Measurements from ENCODE around the gene HOXA13.
A peak's percentile ranks its signal among the peaks of the same experiment; 100 is the strongest.

The HOXA13 gene

GRCh38 chr7:27161721-27162560 lies 38.0 kb downstream of the HOXA13 start:
- H3K27ac ChIP-seq: peak overlapping the region; percentile 93
- DNase-seq (ENCODE audit: low read depth, low spot score): no peak

GRCh38 chr7:27161214-27161720 lies 38.6 kb downstream of the HOXA13 start:
- DNase-seq (ENCODE audit: low read depth, low spot score): no peak
- peak overlapping the region; percentile 93 for H3K27ac ChIP-seq

GRCh38 chr7:27160546-27161213 lies 39.2 kb downstream of the HOXA13 start:
- peak overlapping the region; percentile 93 for H3K27ac ChIP-seq
- no peak for DNase-seq (ENCODE audit: low read depth, low spot score)

GRCh38 chr7:27160145-27160545 lies 39.7 kb downstream of the HOXA13 start:
- peak overlapping the region; percentile 93 for H3K27ac ChIP-seq
- no peak for DNase-seq (ENCODE audit: low read depth, low spot score)

- H3K27ac ChIP-seq: peak overlapping the region; percentile 93
- no peak for DNase-seq (ENCODE audit: low read depth, low spot score)
Measured at GRCh38 chr7:27159266-27160144, 40.4 kb downstream of the HOXA13 start.

- no peak for DNase-seq (ENCODE audit: low read depth, low spot score)
- peak overlapping the region; percentile 93 for H3K27ac ChIP-seq
Measured at GRCh38 chr7:27158436-27159265, 41.2 kb downstream of the HOXA13 start.

- peak overlapping the region; percentile 93 for H3K27ac ChIP-seq
- no peak for DNase-seq (ENCODE audit: low read depth, low spot score)
Measured at GRCh38 chr7:27157702-27158431, 42.0 kb downstream of the HOXA13 start.

- no peak for DNase-seq (ENCODE audit: low read depth, low spot score)
- H3K27ac ChIP-seq: peak overlapping the region; percentile 93
Measured at GRCh38 chr7:27156916-27157701, 42.8 kb downstream of the HOXA13 start.

- no peak for DNase-seq (ENCODE audit: low read depth, low spot score)
Measured at GRCh38 chr7:27156508-27156898, 43.4 kb downstream of the HOXA13 start, which contains the start of gene HOXA7. Gene HOXA7, minus strand, starts transcription at chr7:27156675. Its CDS starts 130 bp downstream, at chr7:27156545.

GRCh38 chr7:27155816-27156507 lies 43.9 kb downstream of the HOXA13 start:
- peak overlapping the region; percentile 93 for H3K27ac ChIP-seq
- DNase-seq (ENCODE audit: low read depth, low spot score): no peak

More at GRCh38 chr7:27156508-27156898, 43.4 kb downstream of the HOXA13 start, which contains the start of gene HOXA7:
- H3K27ac ChIP-seq: peak within 1 kb of the TSS; percentile 93

- no peak for DNase-seq (ENCODE audit: low read depth, low spot score)
- peak overlapping the region; percentile 93 for H3K27ac ChIP-seq
Measured at GRCh38 chr7:27154901-27155815, 44.7 kb downstream of the HOXA13 start.

- no peak for DNase-seq (ENCODE audit: low read depth, low spot score)
- H3K27ac ChIP-seq: peak overlapping the region; percentile 93
Measured at GRCh38 chr7:27154369-27154768, 45.5 kb downstream of the HOXA13 start.

GRCh38 chr7:27153526-27153925 lies 46.4 kb downstream of the HOXA13 start:
- no peak for DNase-seq (ENCODE audit: low read depth, low spot score)
- no peak overlapping the region for H3K27ac ChIP-seq

- H3K27ac ChIP-seq: peak overlapping the region; percentile 79
- DNase-seq (ENCODE audit: low read depth, low spot score): no peak
Measured at GRCh38 chr7:27152816-27153442, 47.0 kb downstream of the HOXA13 start.

- peak within 1 kb of the TSS; percentile 79 for H3K27ac ChIP-seq
- DNase-seq (ENCODE audit: low read depth, low spot score): no peak
Measured at GRCh38 chr7:27151931-27152815, 47.7 kb downstream of the HOXA13 start, which contains the start of gene HOXA3. Gene HOXA3, minus strand, starts transcription at chr7:27152583. Its CDS starts 41,943 bp downstream, at chr7:27110640.

Measured in epithelial cell of prostate (primary cell).